ENCODE results near the gene MAP3K7. TPM values are rescaled to one million over a fixed set of nuclear protein-coding genes. Genes with fewer than 3 reads are reported as not detected.

MAP3K7 gene
- total RNA-seq, 1 donor from 2014 or later = 91.9 TPM

DNA sequence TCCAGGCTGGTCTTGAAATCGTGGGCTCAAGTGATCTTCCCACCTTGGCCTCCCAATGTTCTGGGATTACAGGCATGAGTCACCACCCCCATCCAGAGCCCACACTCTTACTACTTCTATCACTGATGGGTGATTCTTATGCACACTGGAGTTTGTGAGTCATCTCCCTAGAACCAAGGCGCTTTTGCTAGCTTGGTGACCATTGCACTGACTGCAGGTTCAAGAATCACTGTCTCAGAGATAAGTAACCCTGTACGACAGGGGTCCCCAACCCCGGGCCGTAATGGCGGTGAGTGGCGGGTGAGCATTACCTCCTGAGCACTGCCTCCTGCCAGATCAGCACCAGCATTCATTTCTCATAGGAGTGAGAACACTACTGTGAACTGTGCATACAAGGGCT lies 118.8 kb downstream of the MAP3K7 start:
- peaks cover 19% of the 10 kb centered on the region for H3F3A ChIP-seq (ENCODE audit: low read depth)
- H2AFZ ChIP-seq (replicated peaks) = no peak overlapping the region
- H3K9ac ChIP-seq = no peak overlapping the region
- Mint-ChIP-seq H3K4me1 (peaks cover 51% of the 10 kb centered on the region), H3K27ac (no peak overlapping the region), H3K9me3 (peaks cover 1% of the 10 kb centered on the region), H3K27me3 (ENCODE audit: insufficient read depth, low read depth) (no peaks in the 10 kb centered on the region), H3K36me3 (no peaks in the 10 kb centered on the region), H3K4me3 (no peak overlapping the region)
- H3K27me3 ChIP-seq = no peaks in the 10 kb centered on the region
- no peak overlapping the region for H3K4me2 ChIP-seq
- H3K79me2 ChIP-seq (ENCODE audit: low read depth) = no peaks in the 10 kb centered on the region
- no peaks in the 10 kb centered on the region for H4K20me1 ChIP-seq (ENCODE audit: low read depth)
- H3K4me1 ChIP-seq = peaks cover 33% of the 10 kb centered on the region
- no peak overlapping the region for H3K27ac ChIP-seq
- no peaks in the 10 kb centered on the region for H3K36me3 ChIP-seq
- no peak overlapping the region for H3K4me3 ChIP-seq
- TF ChIP-seq EZH2 (IDR thresholded peaks at IDR 0.05) (no peak), EZH2phosphoT487 (IDR thresholded peaks at IDR 0.05) (no peak)
- TF ChIP-seq, protein P1, sequence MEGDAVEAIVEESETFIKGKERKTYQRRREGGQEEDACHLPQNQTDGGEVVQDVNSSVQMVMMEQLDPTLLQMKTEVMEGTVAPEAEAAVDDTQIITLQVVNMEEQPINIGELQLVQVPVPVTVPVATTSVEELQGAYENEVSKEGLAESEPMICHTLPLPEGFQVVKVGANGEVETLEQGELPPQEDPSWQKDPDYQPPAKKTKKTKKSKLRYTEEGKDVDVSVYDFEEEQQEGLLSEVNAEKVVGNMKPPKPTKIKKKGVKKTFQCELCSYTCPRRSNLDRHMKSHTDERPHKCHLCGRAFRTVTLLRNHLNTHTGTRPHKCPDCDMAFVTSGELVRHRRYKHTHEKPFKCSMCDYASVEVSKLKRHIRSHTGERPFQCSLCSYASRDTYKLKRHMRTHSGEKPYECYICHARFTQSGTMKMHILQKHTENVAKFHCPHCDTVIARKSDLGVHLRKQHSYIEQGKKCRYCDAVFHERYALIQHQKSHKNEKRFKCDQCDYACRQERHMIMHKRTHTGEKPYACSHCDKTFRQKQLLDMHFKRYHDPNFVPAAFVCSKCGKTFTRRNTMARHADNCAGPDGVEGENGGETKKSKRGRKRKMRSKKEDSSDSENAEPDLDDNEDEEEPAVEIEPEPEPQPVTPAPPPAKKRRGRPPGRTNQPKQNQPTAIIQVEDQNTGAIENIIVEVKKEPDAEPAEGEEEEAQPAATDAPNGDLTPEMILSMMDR (IDR thresholded peaks at IDR 0.05) = no peak
- no peak for DNase-seq (ENCODE audit: low spot score)
- H3K9me3 ChIP-seq (ENCODE audit: low read depth) = no peaks in the 10 kb centered on the region

DNA sequence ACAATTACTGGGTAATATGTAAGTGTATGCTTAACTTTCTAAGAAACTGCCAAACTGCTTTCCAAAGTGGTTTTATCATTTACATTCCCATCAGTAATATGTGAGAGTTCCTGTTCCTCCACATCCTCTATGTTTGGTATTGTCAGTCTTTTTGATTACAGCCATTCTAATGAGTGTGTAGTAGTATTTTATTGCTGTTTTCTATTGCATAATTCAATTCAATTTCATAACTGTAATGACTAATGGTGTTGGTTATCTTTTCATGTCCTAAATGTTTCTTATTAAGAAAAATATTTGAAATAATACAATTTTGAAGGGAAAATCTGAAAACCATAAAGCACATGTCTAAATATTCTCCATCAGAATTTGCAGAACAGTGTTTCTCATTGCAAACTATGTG lies 119.3 kb downstream of the MAP3K7 start:
- Histone ChIP-seq H3K9ac (no peak overlapping the region), H3K4me1 (peaks cover 29% of the 10 kb centered on the region)

DNA sequence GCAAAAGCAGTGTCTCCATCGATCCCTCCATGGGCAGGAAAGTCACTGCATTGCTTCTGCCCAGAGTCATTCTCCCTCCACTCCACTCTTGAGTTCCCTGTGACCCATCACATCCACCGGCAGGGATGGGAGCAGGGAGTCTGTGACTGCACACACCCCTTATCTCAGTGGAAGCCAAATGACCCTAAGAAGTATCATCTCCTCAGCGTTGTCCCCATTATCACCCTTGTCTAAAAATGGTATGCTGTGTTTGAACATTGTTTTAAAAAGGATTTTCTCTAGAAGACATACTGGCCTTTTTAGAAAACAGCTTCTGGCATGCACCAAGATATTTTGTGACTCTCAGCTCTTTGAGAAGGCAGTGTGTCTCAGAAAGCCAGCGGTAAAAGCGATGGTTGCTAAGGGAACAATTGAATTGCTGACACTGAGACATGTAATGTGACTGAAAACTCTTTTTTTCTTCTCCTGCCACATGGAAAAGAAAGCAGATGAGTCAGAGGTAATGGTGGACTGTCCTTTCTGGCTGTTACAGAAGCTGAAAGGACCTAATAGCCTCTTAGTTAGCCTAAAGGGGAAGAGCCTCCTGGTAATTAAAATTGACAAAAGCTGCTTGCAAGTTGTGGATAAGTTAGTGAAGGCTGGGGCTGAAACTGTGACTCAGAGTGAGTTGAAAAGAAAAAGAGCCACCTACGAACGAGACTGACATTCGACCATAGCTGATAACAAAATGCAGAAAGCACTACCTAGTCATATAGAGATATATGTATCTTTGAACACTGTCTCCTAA lies 120.5 kb downstream of the MAP3K7 start:
- no peaks in the 10 kb centered on the region for H3K27me3 Mint-ChIP-seq (ENCODE audit: insufficient read depth, low read depth)
- Histone ChIP-seq H3K4me2 (peak overlapping the region; percentile 60), H3K36me3 (no peaks in the 10 kb centered on the region), H3K9me3 (ENCODE audit: low read depth) (no peaks in the 10 kb centered on the region), H3K4me1 (peaks cover 28% of the 10 kb centered on the region), H3K4me3 (no peak overlapping the region), H3K27ac (peak overlapping the region; percentile 85), H3F3A (ENCODE audit: low read depth) (peaks cover 19% of the 10 kb centered on the region), H4K20me1 (ENCODE audit: low read depth) (no peaks in the 10 kb centered on the region), H3K79me2 (ENCODE audit: low read depth) (no peaks in the 10 kb centered on the region), H2AFZ (replicated peaks) (peak overlapping the region; percentile 40), H3K9ac (no peak overlapping the region), H3K27me3 (no peaks in the 10 kb centered on the region)
- peaks cover 44% of the 10 kb centered on the region for H3K4me1 Mint-ChIP-seq
- H3K4me3 Mint-ChIP-seq = peak overlapping the region; percentile 52
- H3K36me3 Mint-ChIP-seq = no peaks in the 10 kb centered on the region
- peaks cover 4% of the 10 kb centered on the region for H3K9me3 Mint-ChIP-seq
- TF ChIP-seq EZH2 (IDR thresholded peaks at IDR 0.05) = no peak
- TF ChIP-seq, protein P1 (IDR thresholded peaks at IDR 0.05) = no peak
- no peak for TF ChIP-seq EZH2phosphoT487 (IDR thresholded peaks at IDR 0.05)
- DNase-seq (ENCODE audit: low spot score) = peak; percentile 71
- peak overlapping the region; percentile 97 for H3K27ac Mint-ChIP-seq

More for the DNA sequence above, 119.3 kb downstream of the MAP3K7 start:
- Mint-ChIP-seq H3K4me3 (no peak overlapping the region), H3K9me3 (peaks cover 2% of the 10 kb centered on the region), H3K36me3 (no peaks in the 10 kb centered on the region), H3K4me1 (peaks cover 50% of the 10 kb centered on the region), H3K27me3 (ENCODE audit: insufficient read depth, low read depth) (no peaks in the 10 kb centered on the region), H3K27ac (no peak overlapping the region)
- Histone ChIP-seq H3K27me3 (no peaks in the 10 kb centered on the region), H3K79me2 (ENCODE audit: low read depth) (no peaks in the 10 kb centered on the region), H4K20me1 (ENCODE audit: low read depth) (no peaks in the 10 kb centered on the region), H2AFZ (replicated peaks) (no peak overlapping the region), H3F3A (ENCODE audit: low read depth) (peaks cover 19% of the 10 kb centered on the region), H3K36me3 (no peaks in the 10 kb centered on the region), H3K27ac (no peak overlapping the region), H3K9me3 (ENCODE audit: low read depth) (no peaks in the 10 kb centered on the region), H3K4me2 (no peak overlapping the region), H3K4me3 (no peak overlapping the region)
- no peak for DNase-seq (ENCODE audit: low spot score)
- TF ChIP-seq, protein P1 (IDR thresholded peaks at IDR 0.05) = no peak
- TF ChIP-seq EZH2phosphoT487 (IDR thresholded peaks at IDR 0.05) (no peak), EZH2 (IDR thresholded peaks at IDR 0.05) (no peak)

Measured in neural progenitor cell (in vitro differentiated cells).